Measurements from ENCODE around the gene GRIP1. TPM values are rescaled to one million over a fixed set of nuclear protein-coding genes. Genes with fewer than 3 reads are reported as not detected.

The GRIP1 gene
- total and polyA plus RNA-seq, 2 experiments from 2014 or later = 5.1 to 13.7 TPM

- ATAC-seq (no peak), DNase-seq (ENCODE audit: low spot score) (no peak)
- Histone ChIP-seq H3K4me3 (no peak overlapping the region), H3K4me1 (ENCODE audit: insufficient read depth) (no peaks in the 10 kb centered on the region), H3K36me3 (ENCODE audit: insufficient read depth) (peaks cover 25% of the 10 kb centered on the region), H4K20me1 (replicated peaks; ENCODE audit: insufficient read depth) (no peaks in the 10 kb centered on the region), H3K27ac (ENCODE audit: low read depth) (no peak overlapping the region), H3K27me3 (ENCODE audit: insufficient read depth) (no peaks in the 10 kb centered on the region), H3K4me2 (no peak overlapping the region), H3K9me2 (ENCODE audit: insufficient read depth) (no peaks in the 10 kb centered on the region), H2AFZ (no peak overlapping the region), H3K79me2 (replicated peaks; ENCODE audit: insufficient read depth) (no peaks in the 10 kb centered on the region), H3F3A (replicated peaks; ENCODE audit: low read depth) (no peaks in the 10 kb centered on the region)
- Mint-ChIP-seq H3K27me3 (ENCODE audit: insufficient read depth, low read depth, poor library complexity) (no peaks in the 10 kb centered on the region), H3K4me1 (no peaks in the 10 kb centered on the region), H3K9me3 (peaks cover 33% of the 10 kb centered on the region), H3K4me3 (no peak overlapping the region), H3K36me3 (ENCODE audit: low read depth) (peaks cover 64% of the 10 kb centered on the region), H3K27ac (no peak overlapping the region)
- TF ChIP-seq POLR2AphosphoS5 (IDR thresholded peaks at IDR 0.05; ENCODE audit: low read depth) (no peak), NANOG (IDR thresholded peaks at IDR 0.05; ENCODE audit: borderline replicate concordance) (no peak), CREB1 (CRISPR knock-in tag; IDR thresholded peaks at IDR 0.05; ENCODE audit: low read depth) (no peak), REST (IDR thresholded peaks at IDR 0.05; ENCODE audit: unreplicated experiment) (no peak), ZNF114 (CRISPR knock-in tag; IDR thresholded peaks at IDR 0.05) (no peak), STAT1 (IDR thresholded peaks at IDR 0.05; ENCODE audit: unreplicated experiment) (no peak), JUNB (IDR thresholded peaks at IDR 0.05; ENCODE audit: unreplicated experiment) (no peak)
Measured at GRCh38 chr12:66340131-66340530, 338.7 kb downstream of the GRIP1 start.

- Histone ChIP-seq H3F3A (replicated peaks; ENCODE audit: low read depth) (no peaks in the 10 kb centered on the region), H4K20me1 (replicated peaks; ENCODE audit: insufficient read depth) (no peaks in the 10 kb centered on the region), H3K27ac (ENCODE audit: low read depth) (no peak overlapping the region), H3K4me3 (no peak overlapping the region), H3K36me3 (ENCODE audit: insufficient read depth) (peaks cover 25% of the 10 kb centered on the region), H3K4me1 (ENCODE audit: insufficient read depth) (no peaks in the 10 kb centered on the region), H3K27me3 (ENCODE audit: insufficient read depth) (no peaks in the 10 kb centered on the region), H2AFZ (no peak overlapping the region), H3K4me2 (no peak overlapping the region), H3K9me2 (ENCODE audit: insufficient read depth) (0 out of 2 replicates have a peak, but pooled peaks cover 2% of the 10 kb centered on the region), H3K79me2 (replicated peaks; ENCODE audit: insufficient read depth) (no peaks in the 10 kb centered on the region)
- no peak for ATAC-seq
- peaks cover 48% of the 10 kb centered on the region for H3K36me3 Mint-ChIP-seq (ENCODE audit: low read depth)
- no peaks in the 10 kb centered on the region for H3K4me1 Mint-ChIP-seq
- no peak overlapping the region for H3K4me3 Mint-ChIP-seq
- peaks cover 24% of the 10 kb centered on the region for H3K9me3 Mint-ChIP-seq
- H3K27me3 Mint-ChIP-seq (ENCODE audit: insufficient read depth, low read depth, poor library complexity) = peaks cover 3% of the 10 kb centered on the region
- no peak overlapping the region for H3K27ac Mint-ChIP-seq
- DNase-seq (ENCODE audit: low spot score) = no peak
- TF ChIP-seq ETS1 (IDR thresholded peaks at IDR 0.05) = no peak
- no peak for TF ChIP-seq CREB1 (CRISPR knock-in tag; IDR thresholded peaks at IDR 0.05; ENCODE audit: low read depth)
- TF ChIP-seq ZNF114 (CRISPR knock-in tag; IDR thresholded peaks at IDR 0.05) = no peak
- no peak for TF ChIP-seq ZNF462 (CRISPR knock-in tag; IDR thresholded peaks at IDR 0.05)
Measured at GRCh38 chr12:66337381-66338010, 341.4 kb downstream of the GRIP1 start.
